DOHH2 (cell line): ENCODE data around the gene LITAF.

ENCODE experiments used
- H3F3A ChIP-seq: fragments of 200-600 bp; sonication (generic), shearing (Covaris generic); 2 replicates; pipeline ENCODE4 v1.6.0; 2016; ENCODE audit warnings: antibody characterized with exemption, mild to moderate bottlenecking; ENCODE audit not compliant: control insufficient read depth, insufficient read depth
- H3K27ac ChIP-seq: fragments of 200-600 bp; sonication (generic); 2 replicates; pipeline ENCODE4 v1.5.1; 2014; ENCODE audit warnings: low read depth, mild to moderate bottlenecking, low read length, moderate library complexity
- H3K27me3 ChIP-seq: fragments of 200-600 bp; sonication (generic); 2 replicates; pipeline ENCODE4 v1.6.1; 2014; ENCODE audit warnings: mild to moderate bottlenecking, low read length, mixed read lengths; ENCODE audit not compliant: control insufficient read depth
- H3K36me3 ChIP-seq: fragments of 200-600 bp; sonication (generic); 2 replicates; pipeline ENCODE4 v1.6.1; 2014; ENCODE audit warnings: mild to moderate bottlenecking, low read length, moderate library complexity, mixed read lengths; ENCODE audit not compliant: control insufficient read depth
- H3K4me1 ChIP-seq: fragments of 200-600 bp; sonication (generic); 2 replicates; pipeline ENCODE4 v1.6.1; 2014; ENCODE audit warnings: mild to moderate bottlenecking, low read length, mixed read lengths; ENCODE audit not compliant: control insufficient read depth
- H3K4me2 ChIP-seq: fragments of 200-600 bp; sonication (generic); 2 replicates; pipeline ENCODE4 v1.6.0; 2014; ENCODE audit warnings: mild to moderate bottlenecking, low read length, moderate library complexity
- H3K4me3 ChIP-seq: fragments of 200-600 bp; sonication (generic); 2 replicates; pipeline ENCODE4 v1.5.1; 2014; ENCODE audit warnings: mild to moderate bottlenecking, low read length, mixed read lengths
- H3K79me2 ChIP-seq: fragments of 200-600 bp; sonication (generic); 2 replicates; pipeline ENCODE4 v1.6.1; 2014; ENCODE audit warnings: mild to moderate bottlenecking, low read length, mixed read lengths; ENCODE audit not compliant: control insufficient read depth
- H3K9me2 ChIP-seq: fragments of 200-600 bp; sonication (generic); replicated peaks from 2 replicates; pipeline ENCODE4 v1.6.1; 2014; ENCODE audit warnings: mild to moderate bottlenecking, low read length, mixed read lengths; ENCODE audit not compliant: control insufficient read depth
- H3K9me3 ChIP-seq: fragments of 200-600 bp; sonication (generic); 2 replicates; pipeline ENCODE4 v1.6.1; 2014; ENCODE audit warnings: antibody characterized with exemption, low read length, mixed read lengths; ENCODE audit not compliant: control insufficient read depth, insufficient read depth
- H4K20me1 ChIP-seq: fragments of 200-600 bp; sonication (generic); 2 replicates; pipeline ENCODE4 v1.6.0; 2014; ENCODE audit warnings: low read depth, mild to moderate bottlenecking, antibody characterized with exemption, low read length, moderate library complexity; ENCODE audit not compliant: control insufficient read depth, insufficient read depth
- CTCF ChIP-seq: fragments of 200-600 bp; sonication (generic); IDR thresholded peaks from one replicate; pipeline ENCODE4 v1.5.1; 2014; ENCODE audit warnings: antibody characterized with exemption, mild to moderate bottlenecking, low read depth, low read length; ENCODE audit not compliant: poor library complexity, severe bottlenecking
- EZH2phosphoT487 ChIP-seq: fragments of 200-600 bp; sonication (generic); IDR thresholded peaks from 2 replicates; pipeline ENCODE4 v1.6.1; 2017; ENCODE audit warnings: borderline replicate concordance, mild to moderate bottlenecking, antibody characterized with exemption, low read length, moderate library complexity, mixed read lengths

LITAF gene

GRCh38 chr16:11572301-11572995 lies 14.3 kb downstream of the LITAF start:
- H3F3A ChIP-seq, result no peaks in the 10 kb centered on the region; the same call in 1 of the 2 replicates
- H3K4me2 ChIP-seq, result no peak overlapping the region
- H3K27me3 ChIP-seq, result no peaks in the 10 kb centered on the region
- H3K9me2 ChIP-seq, result no peaks in the 10 kb centered on the region
- peaks cover 14% of the 10 kb centered on the region for H4K20me1 ChIP-seq
- peaks cover 13% of the 10 kb centered on the region for H3K36me3 ChIP-seq
- peaks cover 100% of the 10 kb centered on the region for H3K79me2 ChIP-seq
- H3K27ac ChIP-seq, result no peak overlapping the region
- no peak overlapping the region for H3K4me3 ChIP-seq
- no peaks in the 10 kb centered on the region for H3K9me3 ChIP-seq
- no peak for TF ChIP-seq CTCF
- TF ChIP-seq EZH2phosphoT487, result no peak
- peaks cover 40% of the 10 kb centered on the region for H3K4me1 ChIP-seq

- peaks cover 14% of the 10 kb centered on the region for H4K20me1 ChIP-seq
- H3K27ac ChIP-seq, result no peak overlapping the region
- H3F3A ChIP-seq, result no peaks in the 10 kb centered on the region; the same call in 1 of the 2 replicates
These were observed 15.2 kb downstream of the LITAF start for GRCh38 chr16:11571549-11571948.

GRCh38 chr16:11570806-11571205 lies 15.9 kb downstream of the LITAF start:
- Histone ChIP-seq H3K4me3 (no peak overlapping the region), H3K27ac (no peak overlapping the region), H3K4me2 (peak overlapping the region; percentile 11; the same call in 1 of the 2 replicates), H3K9me2 (no peaks in the 10 kb centered on the region), H3K4me1 (peaks cover 28% of the 10 kb centered on the region), H3F3A (no peaks in the 10 kb centered on the region), H4K20me1 (peaks cover 14% of the 10 kb centered on the region), H3K79me2 (peaks cover 99% of the 10 kb centered on the region), H3K36me3 (peaks cover 8% of the 10 kb centered on the region), H3K27me3 (no peaks in the 10 kb centered on the region), H3K9me3 (no peaks in the 10 kb centered on the region)
- TF ChIP-seq CTCF, result no peak
- no peak for TF ChIP-seq EZH2phosphoT487

More at GRCh38 chr16:11571549-11571948, 15.2 kb downstream of the LITAF start:
- Histone ChIP-seq H3K36me3 (peaks cover 9% of the 10 kb centered on the region), H3K79me2 (peaks cover 99% of the 10 kb centered on the region), H3K9me3 (no peaks in the 10 kb centered on the region), H3K4me3 (no peak overlapping the region), H3K27me3 (no peaks in the 10 kb centered on the region), H3K4me1 (peaks cover 31% of the 10 kb centered on the region), H3K9me2 (no peaks in the 10 kb centered on the region), H3K4me2 (peak overlapping the region; percentile 26; the same call in 1 of the 2 replicates)
- no peak for TF ChIP-seq EZH2phosphoT487
- TF ChIP-seq CTCF, result no peak
